TTC549 (cell line): ENCODE results near the gene TLCD4.

Experiments used
- FAIRE-seq: peaks from 2 replicates; lab custom pipeline; 2012; peaks lifted over from hg19 to GRCh38; lab: Jason Lieb, UNC

TLCD4 gene

DNA sequence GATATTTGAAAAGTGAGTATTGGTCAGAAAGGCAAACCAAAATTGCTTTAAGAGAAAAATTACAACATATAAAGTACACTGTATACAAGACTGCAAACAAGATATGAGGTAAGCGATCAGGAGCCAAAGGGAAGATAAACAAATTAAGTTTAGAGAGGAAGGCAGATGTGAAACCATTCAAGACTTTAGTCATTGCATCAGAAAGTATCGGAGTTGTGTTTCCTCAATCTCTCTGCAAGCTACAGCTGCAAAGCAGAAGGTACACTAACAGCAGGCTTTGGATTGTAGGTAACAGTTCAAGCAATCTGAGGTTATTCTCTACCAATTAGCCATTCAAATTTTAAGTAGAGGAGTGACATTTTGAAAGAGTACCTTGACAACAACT is 21.3 kb upstream of the TLCD4 start:
- FAIRE-seq: no peak

DNA sequence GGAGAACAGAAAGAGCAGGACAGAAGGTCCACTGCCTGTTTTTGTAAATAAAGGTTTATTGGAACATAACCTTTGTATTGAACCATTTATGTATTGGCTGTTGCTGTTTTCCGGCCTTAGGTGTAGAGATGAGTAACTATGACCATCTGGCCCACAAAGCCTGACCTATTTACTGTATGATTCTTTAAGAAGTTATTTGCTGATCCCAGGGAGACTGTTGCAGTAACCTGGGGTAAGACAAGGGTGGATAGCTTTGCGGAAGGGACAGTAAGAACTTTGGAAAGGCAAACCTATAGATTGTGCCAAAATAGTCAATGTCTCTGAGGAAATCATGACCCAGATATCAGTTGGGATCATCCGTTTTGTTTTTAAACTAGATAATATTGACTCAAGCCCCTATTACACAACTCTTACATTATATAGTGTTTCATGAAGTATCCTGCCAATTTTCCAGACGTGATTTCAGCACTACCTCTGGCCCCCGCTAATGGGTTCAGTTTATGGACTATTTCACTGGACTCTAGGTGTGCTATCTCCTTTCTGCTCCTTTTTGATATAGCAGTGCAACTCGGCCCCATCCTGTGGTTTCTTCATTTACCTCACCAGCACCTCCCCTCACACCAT is 20.8 kb upstream of the TLCD4 start:
- no peak for FAIRE-seq

DNA sequence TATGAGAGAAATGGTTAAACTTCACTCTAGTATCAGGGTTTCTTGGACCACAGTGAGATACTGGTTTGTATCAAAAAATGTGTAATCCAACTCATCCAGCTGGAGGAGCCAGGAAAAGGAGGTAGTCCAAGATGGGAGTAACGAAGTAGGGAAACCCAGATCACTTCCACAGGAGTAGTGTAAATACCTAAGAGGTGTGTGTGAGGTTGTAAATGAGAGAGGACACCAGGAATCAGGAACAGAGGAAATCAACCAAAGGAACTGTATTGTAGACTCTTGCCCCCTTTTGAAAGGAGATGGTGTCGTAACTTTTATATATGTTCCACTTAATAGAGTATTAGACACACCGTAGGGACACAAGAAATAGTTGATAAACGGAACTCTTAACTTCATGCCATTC is 19.7 kb upstream of the TLCD4 start:
- FAIRE-seq: no peak

- no peak for FAIRE-seq
These were observed 19.0 kb upstream of the TLCD4 start for GRCh38 chr1:95098196-95098595.

DNA sequence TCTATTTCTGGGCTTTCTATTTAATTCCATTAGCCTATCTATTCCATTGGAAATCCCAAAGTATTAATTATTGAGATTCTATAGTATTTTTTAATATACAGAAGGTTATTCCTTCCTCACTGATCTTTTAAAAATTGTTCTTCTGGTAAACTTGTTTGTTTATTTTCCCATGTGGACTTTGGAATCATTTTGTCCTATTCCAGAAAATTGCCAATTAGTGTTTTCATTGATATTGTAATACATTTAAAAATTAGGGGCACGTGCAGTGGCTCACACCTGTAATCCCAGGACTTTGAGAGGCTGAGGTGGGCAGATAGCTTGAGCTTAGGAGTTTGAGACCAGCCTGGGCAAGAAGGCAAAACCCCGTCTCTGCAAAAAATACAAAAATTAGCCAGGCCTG is 8.4 kb upstream of the TLCD4 start:
- no peak for FAIRE-seq

- FAIRE-seq: no peak
These were observed 6.1 kb upstream of the TLCD4 start for GRCh38 chr1:95111014-95111413.

- FAIRE-seq: no peak
These were observed 3.5 kb upstream of the TLCD4 start for GRCh38 chr1:95113684-95114083.

DNA sequence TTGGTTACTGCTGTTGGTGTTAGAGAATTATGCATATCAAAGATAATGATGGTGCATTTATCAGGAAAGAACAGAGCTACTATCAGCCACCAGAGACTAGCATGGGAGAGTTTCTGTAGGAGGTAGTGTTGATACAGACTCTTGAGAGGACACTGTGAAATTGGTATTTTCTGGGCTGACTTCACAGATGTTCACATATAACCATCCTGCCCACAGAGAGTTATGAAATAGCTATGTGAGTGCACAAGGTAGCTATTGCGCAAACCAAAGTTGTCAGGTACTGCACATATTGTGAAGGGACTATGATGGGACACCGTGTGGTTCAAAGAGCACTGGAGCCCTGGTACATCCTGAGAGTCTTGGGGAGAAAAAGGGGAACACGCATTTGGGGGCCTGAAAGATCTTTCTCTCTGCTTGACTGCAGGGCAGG is 1.4 kb upstream of the TLCD4 start:
- FAIRE-seq: no peak

DNA sequence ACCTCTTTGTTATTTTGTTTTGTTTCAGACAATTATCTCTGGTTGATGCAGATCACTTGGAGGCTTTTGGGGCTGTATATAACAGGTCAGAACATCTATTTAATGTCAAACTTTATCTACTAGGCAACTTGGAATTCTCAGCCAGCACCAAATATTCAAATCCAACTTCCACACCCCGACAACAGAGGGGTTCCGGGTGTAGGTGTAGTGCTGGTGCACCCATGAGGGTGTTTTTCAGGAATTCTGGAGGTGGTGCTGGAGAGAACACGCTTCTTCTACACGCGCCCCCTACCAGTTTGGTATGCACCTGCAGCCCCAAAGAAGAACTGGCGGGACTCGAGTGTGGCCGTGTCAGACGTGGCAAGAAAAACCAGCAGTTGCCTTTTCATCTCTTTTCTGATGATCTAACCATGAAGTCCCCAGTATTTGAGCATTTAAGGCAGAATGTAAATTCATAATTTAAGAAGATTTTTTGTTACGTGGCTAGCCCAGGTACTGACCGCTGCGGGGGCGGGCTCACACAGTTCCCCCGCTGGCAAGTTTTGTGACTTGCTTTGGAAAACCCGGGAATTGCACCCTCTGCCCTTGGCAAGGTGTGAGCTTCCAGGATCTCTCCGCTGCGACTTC is 462 bp upstream of the TLCD4 start:
- no peak for FAIRE-seq

GRCh38 chr1:95118067-95118499 is 928 bp downstream of the TLCD4 start:
- FAIRE-seq: no peak

GRCh38 chr1:95118710-95119109 is 1.6 kb downstream of the TLCD4 start:
- FAIRE-seq: no peak

DNA sequence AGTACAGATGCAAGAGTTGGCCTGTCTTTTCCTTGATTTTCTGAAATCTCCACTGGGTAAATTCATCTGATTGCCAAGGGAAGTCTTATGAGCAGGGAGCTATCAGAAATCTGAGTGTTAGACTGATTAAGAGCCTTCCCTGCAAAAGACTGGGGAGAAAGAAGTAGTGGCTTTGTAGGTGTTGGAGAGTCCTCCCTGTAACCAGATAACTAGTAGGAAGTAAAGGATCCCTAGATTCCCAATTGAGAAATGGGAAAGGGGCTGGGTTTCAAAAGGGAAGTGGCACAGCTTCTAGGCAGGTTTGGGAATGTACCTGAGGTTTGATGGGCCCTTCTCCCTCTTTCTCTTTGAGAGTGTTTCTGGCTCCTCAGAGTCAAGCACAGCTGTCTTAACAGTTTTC is 2.1 kb downstream of the TLCD4 start:
- FAIRE-seq: no peak

GRCh38 chr1:95122151-95122697 is 5.1 kb downstream of the TLCD4 start:
- FAIRE-seq: no peak

- FAIRE-seq: no peak
These were observed 7.2 kb downstream of the TLCD4 start for GRCh38 chr1:95124342-95124741.

GRCh38 chr1:95126366-95126765 is 9.2 kb downstream of the TLCD4 start:
- no peak for FAIRE-seq

GRCh38 chr1:95126846-95127245 is 9.7 kb downstream of the TLCD4 start:
- FAIRE-seq: no peak

GRCh38 chr1:95127380-95127779 is 10.2 kb downstream of the TLCD4 start:
- no peak for FAIRE-seq

- FAIRE-seq: no peak
These were observed 15.6 kb downstream of the TLCD4 start for GRCh38 chr1:95132762-95133161.

- FAIRE-seq: no peak
These were observed 16.5 kb downstream of the TLCD4 start for GRCh38 chr1:95133687-95134086.

DNA sequence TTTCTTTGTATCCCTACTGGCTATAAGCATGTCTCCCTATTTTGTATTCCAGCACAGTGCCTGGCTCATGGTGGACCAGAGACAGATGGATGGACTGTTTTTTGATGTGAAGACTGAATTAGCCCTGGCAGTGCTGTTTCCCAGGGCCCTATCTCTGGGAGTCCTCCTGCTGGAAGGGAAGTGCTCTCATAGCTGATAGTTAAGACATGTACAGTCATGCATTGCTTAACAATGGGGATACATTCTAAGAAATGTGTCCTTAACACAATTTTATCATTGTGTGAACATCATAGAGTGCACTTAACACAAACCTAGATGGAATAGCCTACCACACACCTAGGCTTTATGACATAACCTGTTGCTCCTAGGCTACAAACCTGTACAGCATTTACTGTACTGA is 21.1 kb downstream of the TLCD4 start:
- FAIRE-seq: no peak

DNA sequence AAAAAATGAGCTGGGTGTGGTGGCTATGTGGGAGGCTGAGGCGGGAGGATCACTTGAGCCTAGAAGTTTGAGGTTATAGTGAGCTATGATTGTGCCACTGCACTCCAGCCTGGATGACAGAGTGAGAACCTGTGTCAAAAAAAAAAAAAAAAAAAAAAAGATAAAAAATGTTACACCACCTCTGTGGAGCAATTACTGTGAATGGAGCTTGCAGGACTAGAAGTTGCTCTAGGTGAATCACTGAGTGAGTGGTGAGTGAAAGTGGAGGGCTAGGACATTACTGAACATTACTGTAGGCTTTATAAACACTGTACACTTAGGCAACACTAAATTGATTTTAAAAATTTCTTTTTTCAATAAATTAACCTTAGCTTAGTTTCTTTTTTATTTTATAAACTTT is 21.9 kb downstream of the TLCD4 start:
- no peak for FAIRE-seq

GRCh38 chr1:95140791-95141190 is 23.6 kb downstream of the TLCD4 start:
- FAIRE-seq: no peak

DNA sequence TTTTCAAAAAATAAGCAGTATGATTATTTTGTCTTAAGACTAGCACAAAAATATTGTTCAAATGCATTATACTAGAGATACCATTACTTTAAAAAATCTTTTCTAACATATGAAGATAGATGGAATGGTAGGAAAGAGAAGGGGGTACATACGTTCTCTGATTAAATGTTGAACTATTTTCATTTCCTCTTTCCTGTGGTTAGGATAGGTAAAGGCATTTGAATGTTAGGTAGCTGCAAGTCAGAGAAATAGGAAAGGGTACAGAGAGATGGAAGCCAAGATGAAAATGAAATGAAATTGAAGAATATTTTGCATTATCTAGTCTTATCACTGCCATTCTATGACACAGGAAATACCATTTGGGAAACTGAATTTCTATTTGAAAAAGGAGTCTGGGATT is 28.3 kb downstream of the TLCD4 start:
- FAIRE-seq: no peak

DNA sequence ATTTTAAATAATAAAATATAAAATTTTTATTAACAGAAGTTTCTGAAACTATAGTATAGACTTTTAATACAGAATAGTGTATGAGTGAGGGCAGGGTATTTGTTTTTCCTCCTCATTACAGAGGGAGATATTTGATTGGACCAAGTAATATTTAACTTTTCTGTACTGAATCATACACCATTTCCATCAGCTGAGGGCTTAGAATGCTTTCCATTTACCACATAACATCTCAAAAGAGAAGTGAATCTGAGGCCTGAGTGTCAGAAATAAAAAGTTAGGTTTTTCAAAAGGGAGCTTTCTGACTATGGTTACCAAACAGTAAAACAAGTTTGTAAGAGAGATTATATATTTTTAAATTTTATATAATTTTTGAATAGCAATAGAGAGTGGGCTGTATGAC is 29.5 kb downstream of the TLCD4 start:
- FAIRE-seq: no peak
